ENCODE measurements around the gene SGCG.

DNA sequence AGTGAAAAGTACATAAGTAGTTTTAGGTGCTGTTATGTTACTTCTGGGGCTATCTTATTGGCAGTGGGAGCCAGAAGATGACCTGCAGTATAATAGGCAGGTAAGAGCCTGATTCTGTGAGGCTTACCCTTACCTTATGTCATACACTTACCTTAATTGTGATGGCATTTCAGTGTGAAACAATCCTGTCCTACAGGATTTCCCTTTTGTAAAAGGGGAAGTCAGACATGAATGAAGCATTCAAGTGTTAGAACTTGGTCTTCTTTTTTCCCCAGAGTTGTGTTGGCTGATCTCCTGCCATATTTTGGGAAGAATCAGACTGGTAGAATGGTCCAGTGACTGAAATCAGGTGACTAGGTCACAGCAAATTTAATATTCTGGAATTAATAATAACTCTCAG is 55.2 kb downstream of the SGCG start:
- TF ChIP-seq POLR2A (IDR thresholded peaks at IDR 0.05) = no peak
- TF ChIP-seq, protein P1, sequence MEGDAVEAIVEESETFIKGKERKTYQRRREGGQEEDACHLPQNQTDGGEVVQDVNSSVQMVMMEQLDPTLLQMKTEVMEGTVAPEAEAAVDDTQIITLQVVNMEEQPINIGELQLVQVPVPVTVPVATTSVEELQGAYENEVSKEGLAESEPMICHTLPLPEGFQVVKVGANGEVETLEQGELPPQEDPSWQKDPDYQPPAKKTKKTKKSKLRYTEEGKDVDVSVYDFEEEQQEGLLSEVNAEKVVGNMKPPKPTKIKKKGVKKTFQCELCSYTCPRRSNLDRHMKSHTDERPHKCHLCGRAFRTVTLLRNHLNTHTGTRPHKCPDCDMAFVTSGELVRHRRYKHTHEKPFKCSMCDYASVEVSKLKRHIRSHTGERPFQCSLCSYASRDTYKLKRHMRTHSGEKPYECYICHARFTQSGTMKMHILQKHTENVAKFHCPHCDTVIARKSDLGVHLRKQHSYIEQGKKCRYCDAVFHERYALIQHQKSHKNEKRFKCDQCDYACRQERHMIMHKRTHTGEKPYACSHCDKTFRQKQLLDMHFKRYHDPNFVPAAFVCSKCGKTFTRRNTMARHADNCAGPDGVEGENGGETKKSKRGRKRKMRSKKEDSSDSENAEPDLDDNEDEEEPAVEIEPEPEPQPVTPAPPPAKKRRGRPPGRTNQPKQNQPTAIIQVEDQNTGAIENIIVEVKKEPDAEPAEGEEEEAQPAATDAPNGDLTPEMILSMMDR (IDR thresholded peaks at IDR 0.05) = no peak

Measured in suprapubic skin (tissue), 3 donors.